ENCODE data around the gene DPH2. TPM values are rescaled to one million over a fixed set of nuclear protein-coding genes. Genes with fewer than 3 reads are reported as not detected.

DPH2 gene
- 10 to 100 TPM; 23.4 to 58.5 (median 30.9) TPM for polyA plus RNA-seq (ENCODE audit: low read depth in 6 of 6)

DNA sequence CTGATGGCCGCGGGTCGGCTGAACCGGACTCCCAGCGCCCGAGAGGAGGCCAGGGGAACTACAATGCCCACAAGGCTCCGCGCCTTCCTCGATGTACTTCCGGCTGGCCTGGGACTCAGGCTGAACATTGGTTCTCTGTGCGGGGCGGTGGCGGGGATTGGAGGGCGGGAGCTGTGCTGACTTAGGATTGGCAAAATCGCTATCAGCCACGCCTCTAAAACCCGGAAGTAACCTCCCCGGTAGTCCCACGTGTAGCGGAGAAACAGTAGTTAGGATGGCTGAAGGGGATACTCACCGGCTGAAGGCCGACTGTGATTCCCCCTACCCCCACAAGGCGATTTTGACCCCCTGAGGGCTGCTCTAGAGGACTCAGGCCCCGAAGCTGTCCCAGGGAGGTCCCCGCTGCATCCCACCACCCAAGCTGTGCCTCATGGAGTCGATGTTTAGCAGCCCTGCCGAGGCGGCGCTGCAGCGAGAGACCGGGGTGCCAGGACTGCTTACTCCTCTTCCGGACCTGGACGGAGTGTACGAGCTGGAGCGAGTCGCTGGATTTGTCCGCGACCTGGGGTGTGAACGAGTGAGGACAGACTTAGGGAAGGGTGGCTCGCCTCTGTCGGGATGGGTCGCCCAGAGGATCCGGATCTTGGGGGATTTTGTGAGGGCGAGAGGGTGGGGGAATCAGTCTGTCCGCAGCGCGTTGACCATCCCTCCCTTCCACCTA is at the start of gene DPH2:
Gene DPH2 (plus strand): TSS at position 265 of the 721 bp plus-strand sequence. CDS start 166 bp downstream, at position 431.
- Mint-ChIP-seq H3K4me3 (peak within 1 kb of the TSS; percentile 89 to 98 (median 96)), H3K9me3 (no peaks in the 10 kb centered on the region), H3K27ac (peak within 1 kb of the TSS; percentile 52 to 92 (median 71)), H3K4me1 (peaks cover 33 to 39% (median 37%) of the 10 kb centered on the region in 3 donors), H3K36me3 (no peaks in the 10 kb centered on the region), H3K27me3 (no peaks in the 10 kb centered on the region)
- peak; percentile 91 for DNase-seq
- ATAC-seq (ENCODE audit: low read depth in 2 of 2), result peak; percentile 85 to 86

- Mint-ChIP-seq H3K27ac (no peak overlapping the region), H3K27me3 (no peaks in the 10 kb centered on the region), H3K36me3 (peaks cover 7 to 28% of the 10 kb centered on the region in 2 donors), H3K4me1 (no peaks in the 10 kb centered on the region), H3K4me3 (peak overlapping the region in 1 of 8 donors; percentile 42), H3K9me3 (no peaks in the 10 kb centered on the region)
- DNase-seq (no peak), ATAC-seq (ENCODE audit: low read depth in 2 of 2) (no peak)
Observed at GRCh38 chr1:43921022-43921421, 48.8 kb upstream of the DPH2 start.

DNA sequence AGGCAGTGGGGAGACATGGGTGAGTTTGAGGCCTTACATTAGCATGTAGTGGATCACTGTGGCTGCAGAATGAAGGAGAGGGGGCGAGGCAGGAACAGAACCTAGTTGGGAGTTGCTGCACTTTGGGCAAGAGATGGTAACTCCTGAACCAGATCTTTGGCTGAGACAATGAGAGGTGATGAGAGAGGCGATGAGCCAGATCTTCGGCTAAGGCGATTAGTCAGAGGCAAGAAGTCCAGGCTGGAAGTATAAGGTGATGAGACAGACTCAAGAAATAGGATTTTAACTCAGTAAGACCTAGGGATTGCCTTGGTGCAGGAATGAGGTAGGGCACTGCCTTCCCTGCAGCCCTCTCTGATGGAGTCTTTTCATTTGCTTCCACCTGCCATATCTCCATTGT is 45.3 kb upstream of the DPH2 start:
- DNase-seq (no peak), ATAC-seq (ENCODE audit: low read depth in 2 of 2) (no peak)
- Mint-ChIP-seq H3K4me1 (no peaks in the 10 kb centered on the region), H3K4me3 (no peak overlapping the region), H3K27ac (no peak overlapping the region), H3K9me3 (no peaks in the 10 kb centered on the region), H3K36me3 (peaks cover 7 to 30% of the 10 kb centered on the region in 2 donors), H3K27me3 (no peaks in the 10 kb centered on the region)

- Mint-ChIP-seq H3K27ac (peak overlapping the region in 2 of 6 donors; percentile 62), H3K9me3 (no peaks in the 10 kb centered on the region), H3K4me3 (no peak overlapping the region), H3K4me1 (no peaks in the 10 kb centered on the region), H3K27me3 (no peaks in the 10 kb centered on the region), H3K36me3 (peaks cover 7 to 22% of the 10 kb centered on the region in 2 donors)
- DNase-seq (no peak), ATAC-seq (ENCODE audit: low read depth in 2 of 2) (no peak)
Observed at GRCh38 chr1:43925846-43926245, 44.0 kb upstream of the DPH2 start.

GRCh38 chr1:43930168-43930948 is 39.5 kb upstream of the DPH2 start:
- ATAC-seq (ENCODE audit: low read depth in 2 of 2), result peak in 1 of 2 donors; percentile 37
- H3K4me3 Mint-ChIP-seq, result no peak overlapping the region
- H3K36me3 Mint-ChIP-seq, result peaks cover 9 to 11% of the 10 kb centered on the region in 2 donors
- no peak overlapping the region for H3K27ac Mint-ChIP-seq
- H3K9me3 Mint-ChIP-seq, result no peaks in the 10 kb centered on the region
- peaks cover 12 to 36% (median 29%) of the 10 kb centered on the region in 3 donors for H3K27me3 Mint-ChIP-seq
- H3K4me1 Mint-ChIP-seq, result peaks cover 13 to 23% (median 18%) of the 10 kb centered on the region in 3 donors
- no peak for DNase-seq

DNA sequence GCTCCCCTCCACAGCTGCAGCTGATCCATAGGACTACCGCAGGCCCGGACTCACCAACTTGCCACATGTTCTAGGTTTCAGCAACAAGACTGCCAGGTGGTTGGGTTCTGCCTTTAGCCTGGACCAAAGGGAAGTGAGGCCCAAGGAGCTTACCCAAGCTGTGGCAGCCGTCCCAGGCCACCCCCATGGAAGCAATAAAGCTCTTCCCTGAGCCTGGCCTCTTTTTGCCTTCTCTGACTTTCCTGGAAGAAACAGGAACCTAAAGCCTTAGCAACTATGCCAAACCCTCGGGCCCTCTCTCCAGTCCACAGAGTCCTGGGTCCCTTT is 38.9 kb upstream of the DPH2 start:
- Mint-ChIP-seq H3K9me3 (no peaks in the 10 kb centered on the region), H3K27ac (no peak overlapping the region), H3K36me3 (peaks cover 3 to 5% of the 10 kb centered on the region in 2 donors), H3K4me3 (no peak overlapping the region), H3K4me1 (peaks cover 16 to 28% (median 22%) of the 10 kb centered on the region in 3 donors), H3K27me3 (peaks cover 12 to 40% (median 33%) of the 10 kb centered on the region in 3 donors)
- DNase-seq (no peak), ATAC-seq (ENCODE audit: low read depth in 2 of 2) (no peak)

DNA sequence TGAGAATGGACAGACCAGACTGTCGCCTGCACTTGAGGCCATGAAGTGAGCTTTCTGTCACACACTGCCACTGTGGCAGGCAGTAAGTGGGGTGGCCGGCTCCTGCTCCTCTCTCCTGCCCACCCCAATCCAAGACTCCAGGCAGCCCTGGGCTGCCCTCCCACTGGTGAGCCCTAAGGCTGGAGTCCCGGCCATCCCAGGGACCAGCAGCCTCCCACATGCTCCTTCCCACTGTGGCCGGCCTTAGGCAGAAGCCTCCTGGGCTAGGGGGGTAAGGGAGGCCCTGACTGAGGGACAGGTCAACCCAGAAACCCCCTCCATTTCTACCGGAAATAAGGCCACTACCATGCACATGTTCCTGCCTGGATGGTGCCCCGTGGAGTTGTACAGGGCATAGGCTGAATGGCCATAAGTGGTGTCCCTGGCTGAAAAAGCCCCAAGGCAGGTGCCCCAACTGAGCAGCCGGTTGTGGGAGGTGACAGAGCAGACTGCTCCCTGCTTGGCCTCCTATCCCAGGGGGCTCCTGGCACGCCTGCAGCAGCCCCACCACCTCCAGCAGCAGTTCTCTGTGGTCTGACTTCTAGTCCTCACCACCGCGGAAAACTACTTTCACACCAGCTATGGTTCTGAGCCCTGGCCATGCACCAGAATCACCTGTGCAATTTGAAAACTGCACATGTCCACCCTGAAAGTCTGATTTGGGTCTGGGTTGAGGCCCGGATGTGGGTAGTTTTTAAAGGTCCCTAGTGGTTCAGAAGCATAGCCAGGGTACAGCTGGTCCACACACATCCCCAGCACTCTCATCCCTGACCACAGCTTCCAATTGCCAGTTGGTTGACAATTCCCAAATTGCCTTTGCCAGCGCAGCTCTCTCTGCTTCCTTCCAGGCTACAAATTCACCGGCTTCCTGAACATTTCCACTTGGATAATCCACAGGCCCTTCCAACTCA is 37.8 kb upstream of the DPH2 start:
- DNase-seq (no peak), ATAC-seq (ENCODE audit: low read depth in 2 of 2) (no peak)
- Mint-ChIP-seq H3K9me3 (no peaks in the 10 kb centered on the region), H3K36me3 (peaks cover 0 to 4% of the 10 kb centered on the region in 2 donors), H3K4me1 (peaks cover 16 to 33% (median 22%) of the 10 kb centered on the region in 3 donors), H3K27me3 (peaks cover 12 to 46% (median 33%) of the 10 kb centered on the region in 3 donors), H3K27ac (no peak overlapping the region), H3K4me3 (peak overlapping the region in 1 of 8 donors; percentile 59)

GRCh38 chr1:43932786-43933385 is 36.9 kb upstream of the DPH2 start:
- Mint-ChIP-seq H3K4me3 (peak overlapping the region in 4 of 8 donors; percentile 5 to 70 (median 34)), H3K4me1 (peaks cover 16 to 33% (median 22%) of the 10 kb centered on the region in 3 donors)

GRCh38 chr1:43933386-43934100 is 36.3 kb upstream of the DPH2 start, which contains the start of gene ARTN:
Gene ARTN, plus strand, starts transcription at chr1:43933801. Its CDS starts 1,856 bp downstream, at chr1:43935657.
- Mint-ChIP-seq H3K4me3 (peak within 1 kb of the TSS in 6 of 8 donors; percentile 31 to 80 (median 68)), H3K27me3 (peaks cover 12 to 46% (median 33%) of the 10 kb centered on the region in 3 donors), H3K36me3 (peaks cover 0 to 4% of the 10 kb centered on the region in 2 donors), H3K9me3 (no peaks in the 10 kb centered on the region), H3K4me1 (peaks cover 16 to 33% (median 22%) of the 10 kb centered on the region in 3 donors), H3K27ac (peak within 1 kb of the TSS in 1 of 6 donors; percentile 47)
- ATAC-seq (ENCODE audit: low read depth in 2 of 2) (no peak), DNase-seq (no peak)

More at GRCh38 chr1:43932786-43933385, 36.9 kb upstream of the DPH2 start:
- DNase-seq, result no peak
- no peak for ATAC-seq (ENCODE audit: low read depth in 2 of 2)
- H3K9me3 Mint-ChIP-seq, result no peaks in the 10 kb centered on the region
- peak overlapping the region in 1 of 6 donors; percentile 5 for H3K27ac Mint-ChIP-seq
- H3K27me3 Mint-ChIP-seq, result peaks cover 12 to 46% (median 33%) of the 10 kb centered on the region in 3 donors
- peaks cover 0 to 4% of the 10 kb centered on the region in 2 donors for H3K36me3 Mint-ChIP-seq

DNA sequence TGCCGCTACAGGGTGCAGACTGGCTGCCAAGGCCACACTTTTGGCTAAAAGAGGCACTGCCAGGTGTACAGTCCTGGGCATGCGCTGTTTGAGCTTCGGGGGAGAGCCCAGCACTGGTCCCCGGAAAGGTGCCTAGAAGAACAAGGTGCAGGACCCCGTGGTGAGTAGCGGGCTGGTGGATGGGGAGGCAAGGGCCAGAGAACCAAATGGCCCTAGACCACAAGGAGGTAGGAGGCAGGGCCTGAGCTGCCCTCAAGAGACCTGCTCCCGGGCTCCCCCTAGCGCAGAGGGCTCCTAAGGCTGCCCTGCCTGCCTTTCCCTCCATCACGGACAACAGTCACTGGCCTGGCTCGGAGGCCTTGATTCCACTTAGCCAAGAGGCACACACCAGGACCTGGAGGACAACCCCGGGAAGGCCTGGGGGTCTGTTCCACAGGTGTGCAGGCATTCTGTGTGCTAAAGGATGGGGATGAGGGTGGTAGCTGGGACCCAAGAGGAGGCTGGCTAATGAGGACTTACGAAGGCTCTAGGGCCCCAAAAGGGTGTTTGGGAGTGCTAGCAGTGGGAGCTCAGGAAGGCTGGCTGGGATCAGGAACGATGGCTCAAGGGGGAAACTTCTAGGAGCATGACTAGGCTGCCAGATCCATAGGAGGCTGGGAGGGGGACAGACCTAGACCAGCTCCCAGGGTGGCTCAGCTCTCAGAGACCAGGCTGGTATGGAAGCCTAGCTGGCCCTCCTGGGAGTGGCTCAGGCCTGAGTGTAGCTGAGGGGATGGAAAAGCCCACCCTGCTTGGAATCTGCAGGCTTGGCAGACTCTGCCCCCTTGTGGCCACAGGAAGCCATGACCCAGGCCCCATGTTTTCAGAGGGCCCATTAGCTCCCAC is 35.5 kb upstream of the DPH2 start:
- Mint-ChIP-seq H3K36me3 (peaks cover 0 to 4% of the 10 kb centered on the region in 2 donors), H3K4me1 (peaks cover 16 to 33% (median 22%) of the 10 kb centered on the region in 3 donors), H3K4me3 (peak overlapping the region in 6 of 8 donors; percentile 31 to 80 (median 68)), H3K27me3 (peaks cover 12 to 46% (median 33%) of the 10 kb centered on the region in 3 donors), H3K9me3 (no peaks in the 10 kb centered on the region), H3K27ac (peak overlapping the region in 1 of 6 donors; percentile 47)
- peak; percentile 39 for DNase-seq
- peak; percentile 61 to 67 for ATAC-seq (ENCODE audit: low read depth in 2 of 2)

GRCh38 chr1:43934986-43935324 is 34.9 kb upstream of the DPH2 start:
- peaks cover 12 to 46% (median 33%) of the 10 kb centered on the region in 3 donors for H3K27me3 Mint-ChIP-seq
- peak overlapping the region in 4 of 8 donors; percentile 10 to 70 (median 50) for H3K4me3 Mint-ChIP-seq
- H3K9me3 Mint-ChIP-seq, result no peaks in the 10 kb centered on the region
- ATAC-seq (ENCODE audit: low read depth in 2 of 2) (no peak), DNase-seq (no peak)
- no peak overlapping the region for H3K27ac Mint-ChIP-seq
- H3K36me3 Mint-ChIP-seq, result peaks cover 0 to 4% of the 10 kb centered on the region in 2 donors
- H3K4me1 Mint-ChIP-seq, result peaks cover 19 to 33% (median 22%) of the 10 kb centered on the region in 3 donors
